OCI-LY1 (cell line): ENCODE data around the gene MIP.
A peak's percentile ranks its signal among the peaks of the same experiment; 100 is the strongest.

Experiments
- H2AFZ ChIP-seq: fragments of 200-600 bp; sonication (generic), shearing (Covaris generic); 2 replicates; pipeline ENCODE4 v1.6.0; 2014; ENCODE audit warnings: antibody characterized with exemption, mild to moderate bottlenecking, low read length
- H3F3A ChIP-seq: fragments of 200-600 bp; sonication (generic), shearing (Covaris generic); 2 replicates; pipeline ENCODE4 v1.6.0; 2014; ENCODE audit warnings: mild to moderate bottlenecking, antibody characterized with exemption, low read length, moderate library complexity; ENCODE audit not compliant: insufficient read depth
- H3K27ac ChIP-seq: fragments of 200-600 bp; sonication (generic); 2 replicates; pipeline ENCODE4 v1.5.1; 2014; ENCODE audit warnings: low read length, mixed run types, mild to moderate bottlenecking, low read depth; ENCODE audit not compliant: poor library complexity, severe bottlenecking
- H3K27me3 ChIP-seq: fragments of 200-600 bp; sonication (generic); 2 replicates; pipeline ENCODE4 v1.6.0; 2014; ENCODE audit warnings: antibody characterized with exemption, mild to moderate bottlenecking, low read length, moderate library complexity; ENCODE audit not compliant: insufficient read depth
- H3K36me3 ChIP-seq: fragments of 200-600 bp; sonication (generic); 2 replicates; pipeline ENCODE4 v1.6.1; 2014; ENCODE audit warnings: mild to moderate bottlenecking, antibody characterized with exemption, low read length, moderate library complexity, mixed read lengths; ENCODE audit not compliant: insufficient read depth
- H3K4me1 ChIP-seq: fragments of 200-600 bp; sonication (generic); 2 replicates; pipeline ENCODE4 v1.5.1; 2014; ENCODE audit warnings: mild to moderate bottlenecking, low read length, moderate library complexity; ENCODE audit not compliant: insufficient read depth, severe bottlenecking
- H3K4me2 ChIP-seq: fragments of 200-600 bp; sonication (generic), shearing (Covaris generic); 2 replicates; pipeline ENCODE4 v1.6.1; 2014; ENCODE audit warnings: low read length
- H3K4me3 ChIP-seq: fragments of 200-600 bp; sonication (generic); 2 replicates; pipeline ENCODE4 v1.5.1; 2014; ENCODE audit warnings: low read length, low read depth, mild to moderate bottlenecking, mixed read lengths; ENCODE audit not compliant: poor library complexity, severe bottlenecking
- H3K79me2 ChIP-seq: fragments of 200-600 bp; shearing (Covaris generic); 2 replicates; pipeline ENCODE4 v1.6.1; 2016; ENCODE audit warnings: mixed run types, low read length, mixed read lengths; ENCODE audit not compliant: insufficient read depth
- H3K9ac ChIP-seq: fragments of 200-600 bp; sonication (generic), shearing (Covaris generic); 2 replicates; pipeline ENCODE4 v1.6.1; 2014; ENCODE audit warnings: mild to moderate bottlenecking, low read length, mixed read lengths
- H3K9me2 ChIP-seq: fragments of 200-600 bp; sonication (generic), shearing (Covaris generic); 2 replicates; pipeline ENCODE4 v1.6.1; 2014; ENCODE audit warnings: low read depth, mild to moderate bottlenecking, low read length, mixed read lengths
- H3K9me3 ChIP-seq: fragments of 200-600 bp; shearing (Covaris generic); 2 replicates; pipeline ENCODE4 v1.6.1; 2014; ENCODE audit warnings: low read length, mixed read lengths
- H4K20me1 ChIP-seq: fragments of 200-600 bp; sonication (generic), shearing (Covaris generic); 2 replicates; pipeline ENCODE4 v1.6.0; 2016; ENCODE audit warnings: mild to moderate bottlenecking, low read length; ENCODE audit not compliant: insufficient read depth
- CTCF ChIP-seq: fragments of 200-600 bp; sonication (generic), shearing (Covaris generic); IDR thresholded peaks from 2 replicates; pipeline ENCODE4 v1.5.1; 2017; ENCODE audit warnings: mild to moderate bottlenecking, antibody characterized with exemption, low read length, moderate library complexity, mixed read lengths
- EZH2 ChIP-seq: fragments of 200-600 bp; sonication (generic), shearing (Covaris generic); IDR thresholded peaks from 2 replicates; pipeline ENCODE4 v1.8.0; 2017; ENCODE audit warnings: borderline replicate concordance, mixed run types, mild to moderate bottlenecking, antibody characterized with exemption, low read length, moderate library complexity, mixed read lengths

Gene MIP

GRCh38 chr12:56488041-56488955 lies 33.8 kb upstream of the MIP start, which contains the start of gene GLS2:
GLS2 (minus strand) TSS chr12:56488161; CDS start chr12:56488118, 43 bp downstream.
- no peaks in the 10 kb centered on the region for H3F3A ChIP-seq
- peaks cover 8% of the 10 kb centered on the region for H3K27me3 ChIP-seq
- no peak within 1 kb of the TSS for H3K4me3 ChIP-seq
- H3K9me3 ChIP-seq: no peaks in the 10 kb centered on the region
- H3K4me1 ChIP-seq: no peaks in the 10 kb centered on the region
- H3K79me2 ChIP-seq: no peaks in the 10 kb centered on the region
- H3K27ac ChIP-seq: no peak within 1 kb of the TSS
- no peaks in the 10 kb centered on the region for H3K36me3 ChIP-seq
- H2AFZ ChIP-seq: no peak within 1 kb of the TSS
- no peaks in the 10 kb centered on the region for H4K20me1 ChIP-seq
- H3K9me2 ChIP-seq: no peaks in the 10 kb centered on the region
- no peak within 1 kb of the TSS for H3K9ac ChIP-seq
- peak within 1 kb of the TSS; percentile 26; the same call in 1 of the 2 replicates for H3K4me2 ChIP-seq
- TF ChIP-seq CTCF (no peak), EZH2 (no peak)

- Histone ChIP-seq H3K27me3 (peaks cover 8% of the 10 kb centered on the region), H3F3A (no peaks in the 10 kb centered on the region), H3K9me2 (no peaks in the 10 kb centered on the region), H3K4me3 (no peak overlapping the region), H3K27ac (no peak overlapping the region), H3K4me2 (peak overlapping the region; percentile 26; the same call in 1 of the 2 replicates), H4K20me1 (no peaks in the 10 kb centered on the region), H2AFZ (no peak overlapping the region), H3K9ac (no peak overlapping the region), H3K79me2 (no peaks in the 10 kb centered on the region), H3K36me3 (no peaks in the 10 kb centered on the region), H3K9me3 (no peaks in the 10 kb centered on the region), H3K4me1 (no peaks in the 10 kb centered on the region)
- no peak for TF ChIP-seq EZH2
- TF ChIP-seq CTCF: no peak
These were observed 33.1 kb upstream of the MIP start for GRCh38 chr12:56487448-56488040.

- Histone ChIP-seq H3K9ac (no peak overlapping the region), H3K4me1 (no peaks in the 10 kb centered on the region), H3K4me3 (no peak overlapping the region), H3F3A (no peaks in the 10 kb centered on the region), H3K9me2 (no peaks in the 10 kb centered on the region), H3K36me3 (no peaks in the 10 kb centered on the region), H3K27me3 (peaks cover 8% of the 10 kb centered on the region), H4K20me1 (no peaks in the 10 kb centered on the region), H2AFZ (no peak overlapping the region), H3K4me2 (no peak overlapping the region), H3K27ac (no peak overlapping the region), H3K9me3 (no peaks in the 10 kb centered on the region), H3K79me2 (no peaks in the 10 kb centered on the region)
- no peak for TF ChIP-seq CTCF
- TF ChIP-seq EZH2: no peak
These were observed 32.2 kb upstream of the MIP start for GRCh38 chr12:56486694-56487093.
